ENCODE measurements around the gene GPR157. TPM values are rescaled to one million over a fixed set of nuclear protein-coding genes. Genes with fewer than 3 reads are reported as not detected.

Gene GPR157
- total RNA-seq, 1 donor from 2014 or later: 12.2 TPM

DNA sequence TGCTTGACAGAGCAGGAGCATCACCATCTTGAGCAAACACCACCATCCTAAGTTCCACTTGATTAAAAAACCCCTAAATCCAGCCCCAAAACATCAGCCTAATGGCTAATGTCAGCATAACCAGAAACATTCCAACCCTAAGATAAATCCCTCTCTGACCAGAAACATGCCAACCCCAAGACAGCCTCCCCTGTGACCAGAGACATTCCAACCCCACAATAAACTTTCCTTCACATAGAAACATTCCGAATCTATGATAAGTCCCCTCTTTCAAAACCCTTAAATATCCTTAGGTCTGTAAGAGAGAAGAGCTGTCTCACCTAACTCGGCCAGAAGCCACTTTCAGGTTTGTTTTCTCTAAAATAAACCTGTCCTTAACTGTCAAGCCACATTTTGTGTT, 42.1 kb downstream of the GPR157 start:
- DNase-seq (ENCODE audit: low spot score): no peak

DNA sequence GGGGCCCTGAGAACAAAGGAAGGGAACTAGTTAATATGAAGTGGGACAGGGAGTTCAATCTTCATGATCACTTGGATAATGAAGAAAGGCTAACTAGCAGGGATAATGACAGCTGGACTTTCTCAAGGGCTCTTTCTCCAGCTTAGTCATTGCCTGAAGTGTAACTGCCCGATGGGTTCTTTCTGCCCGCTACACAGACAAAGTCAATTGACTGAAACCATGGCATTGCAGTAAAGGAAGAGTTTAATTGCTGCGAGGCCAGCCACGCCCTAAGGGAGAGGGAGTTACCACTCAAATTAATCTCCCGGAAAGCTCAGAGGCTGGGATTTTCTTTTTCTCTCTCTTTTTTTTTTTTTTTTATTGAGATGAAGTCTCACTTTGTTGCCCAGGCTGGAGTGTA, 42.9 kb downstream of the GPR157 start:
- no peak for DNase-seq (ENCODE audit: low spot score)

- DNase-seq (ENCODE audit: low spot score): no peak
Measured at GRCh38 chr1:9085306-9085940, 43.5 kb downstream of the GPR157 start.

DNA sequence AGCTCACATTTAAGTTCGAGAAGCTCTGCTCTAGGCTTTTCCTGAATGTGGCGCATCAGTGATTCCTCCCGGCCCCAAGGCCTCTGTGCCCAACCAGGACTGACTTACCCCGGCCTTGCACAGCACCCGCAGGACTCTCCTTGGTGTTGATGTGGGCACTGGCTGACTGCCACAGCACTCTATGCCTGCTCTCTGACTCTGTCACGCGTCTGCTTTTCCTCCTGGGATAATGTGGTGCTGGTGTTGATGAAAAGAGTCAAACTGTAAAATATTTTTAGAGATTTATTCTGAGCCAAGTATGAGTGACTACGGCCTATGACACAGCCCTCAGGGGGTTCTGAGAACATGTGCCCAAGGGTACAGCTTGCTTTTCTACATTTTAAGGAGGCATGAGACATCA, 44.0 kb downstream of the GPR157 start:
- no peak for DNase-seq (ENCODE audit: low spot score)

DNA sequence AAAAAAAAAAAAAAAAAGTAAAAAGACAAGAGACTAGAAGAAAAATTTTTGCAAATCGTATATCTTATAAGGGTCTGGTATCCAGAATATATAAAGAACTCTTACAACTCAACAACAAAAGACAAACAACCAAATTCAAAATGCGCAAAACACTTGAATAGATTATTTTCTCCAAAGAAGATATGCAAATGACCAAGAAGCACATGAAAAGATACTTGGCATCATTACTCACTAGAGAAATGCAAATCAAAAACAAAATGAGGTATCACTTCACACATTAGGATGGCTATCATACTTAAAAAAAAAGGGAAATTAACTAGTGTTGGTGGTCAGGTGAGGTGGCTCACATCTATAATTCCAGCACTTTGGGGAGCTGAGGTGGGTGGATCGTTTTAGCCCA, 47.4 kb downstream of the GPR157 start:
- DNase-seq (ENCODE audit: low spot score): no peak

DNA sequence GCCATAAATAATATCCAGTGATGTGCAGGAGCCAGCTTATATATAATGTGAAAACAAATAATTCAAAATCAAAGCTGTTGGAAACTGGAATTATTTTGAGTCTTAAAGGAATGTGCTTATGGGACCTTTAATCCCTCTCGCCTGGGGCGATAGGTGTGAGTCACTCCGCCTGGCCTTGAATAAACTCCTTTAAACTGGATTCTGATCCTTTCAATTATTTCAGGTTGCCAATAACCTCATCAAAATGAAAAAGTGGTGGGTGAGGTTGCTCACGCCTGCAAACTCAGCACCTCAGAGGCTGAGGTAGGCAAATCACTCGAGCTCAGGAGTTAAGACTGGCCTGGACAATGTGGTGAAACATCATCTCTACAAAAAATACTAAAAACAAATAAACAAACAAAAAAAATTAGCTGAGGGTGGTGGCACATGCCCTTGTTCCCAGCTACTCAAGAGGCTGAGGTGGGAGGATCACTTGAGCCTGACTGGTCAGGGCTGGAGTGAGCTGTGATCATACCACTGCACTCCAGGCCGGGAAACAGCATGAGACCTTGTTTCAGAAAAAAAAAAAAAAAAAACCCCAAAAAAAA, 48.1 kb downstream of the GPR157 start:
- DNase-seq (ENCODE audit: low spot score): no peak

DNA sequence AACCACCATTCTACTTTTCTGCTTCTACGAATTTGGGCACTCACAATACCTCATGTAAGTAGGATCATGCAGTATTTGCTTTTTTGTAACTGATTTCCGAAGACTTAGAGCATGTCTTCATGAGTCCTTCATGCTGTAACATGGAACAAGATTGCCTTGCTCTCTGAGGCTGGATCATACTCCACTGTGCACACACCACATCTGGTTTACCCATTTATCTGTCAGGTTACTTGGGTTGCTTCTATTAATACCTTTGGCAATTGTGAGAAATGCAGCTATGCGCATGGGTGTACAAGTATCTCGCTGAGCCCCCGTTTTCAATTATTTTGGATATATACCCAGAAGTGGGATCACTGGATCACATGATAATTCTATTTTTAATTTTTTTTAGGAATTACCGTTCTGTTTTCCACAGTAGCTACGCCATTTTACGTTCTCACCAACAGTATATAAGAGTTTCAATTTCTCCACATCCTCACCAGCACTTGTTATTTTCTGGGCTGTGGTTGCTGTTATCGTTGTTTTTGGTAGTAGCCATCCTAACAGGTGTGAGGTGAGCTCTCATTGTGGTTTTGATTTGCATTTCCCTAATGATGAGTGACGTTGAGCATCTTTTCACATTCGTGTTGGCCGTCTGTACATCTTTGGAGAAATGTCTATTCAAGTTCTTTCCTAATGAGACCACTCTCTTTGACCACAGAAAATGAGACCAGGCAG, 48.8 kb downstream of the GPR157 start:
- DNase-seq (ENCODE audit: low spot score): no peak

GRCh38 chr1:9078752-9079500, 50.0 kb downstream of the GPR157 start:
- DNase-seq (ENCODE audit: low spot score): no peak

DNA sequence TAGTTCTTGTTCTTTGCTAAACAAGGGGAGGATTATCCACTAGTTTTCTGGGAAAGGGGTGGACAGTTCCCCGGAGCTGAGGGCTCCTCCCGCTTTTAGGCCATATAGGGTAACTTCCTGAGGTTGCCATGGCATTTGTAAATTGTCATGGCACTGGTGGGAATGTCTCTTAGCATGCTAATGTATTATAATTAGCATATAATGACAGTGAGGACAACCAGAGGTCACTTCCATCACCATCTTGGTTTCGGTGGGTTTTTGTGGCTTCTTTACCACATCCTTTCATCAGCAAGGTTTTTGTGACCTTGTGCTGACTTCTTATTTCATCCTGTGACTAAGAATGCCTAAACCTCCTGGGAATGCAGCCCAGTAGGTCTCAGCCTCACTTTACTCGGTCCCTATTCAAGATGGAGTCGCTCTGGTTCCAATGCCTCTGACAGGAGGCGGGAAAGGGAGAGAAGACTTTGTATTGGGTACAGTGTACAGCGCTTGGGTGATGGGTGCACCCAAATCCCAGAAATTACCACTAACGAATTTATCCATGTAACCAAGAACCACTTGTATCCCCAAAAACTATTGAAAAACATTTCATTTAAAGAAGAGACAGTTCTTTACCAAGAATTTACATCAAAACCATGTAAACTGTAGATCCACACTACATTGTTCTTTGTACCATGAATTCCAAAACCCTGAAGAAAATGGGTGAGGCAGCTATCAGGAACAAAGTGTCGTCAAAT, 50.7 kb downstream of the GPR157 start:
- DNase-seq (ENCODE audit: low spot score): no peak

DNA sequence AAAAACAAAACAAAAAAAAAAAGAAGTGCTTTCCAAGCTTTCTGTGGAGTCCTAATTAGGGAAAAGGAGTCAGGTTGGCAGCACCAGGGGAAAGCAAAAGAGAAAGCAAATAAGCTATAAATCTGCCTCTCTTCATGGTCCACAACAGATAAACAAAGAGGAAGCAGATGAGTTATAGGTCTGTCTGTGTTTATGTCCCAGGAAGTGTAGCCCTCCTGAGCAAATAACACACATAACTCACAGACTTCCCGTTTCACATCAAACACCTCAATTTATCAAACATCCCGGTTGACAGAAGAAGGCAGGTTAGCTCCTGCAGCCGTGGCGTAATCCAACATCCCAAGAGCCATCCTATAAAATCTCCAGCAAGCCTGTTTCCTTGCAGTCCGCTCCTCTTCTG, 53.9 kb downstream of the GPR157 start:
- no peak for DNase-seq (ENCODE audit: low spot score)

DNA sequence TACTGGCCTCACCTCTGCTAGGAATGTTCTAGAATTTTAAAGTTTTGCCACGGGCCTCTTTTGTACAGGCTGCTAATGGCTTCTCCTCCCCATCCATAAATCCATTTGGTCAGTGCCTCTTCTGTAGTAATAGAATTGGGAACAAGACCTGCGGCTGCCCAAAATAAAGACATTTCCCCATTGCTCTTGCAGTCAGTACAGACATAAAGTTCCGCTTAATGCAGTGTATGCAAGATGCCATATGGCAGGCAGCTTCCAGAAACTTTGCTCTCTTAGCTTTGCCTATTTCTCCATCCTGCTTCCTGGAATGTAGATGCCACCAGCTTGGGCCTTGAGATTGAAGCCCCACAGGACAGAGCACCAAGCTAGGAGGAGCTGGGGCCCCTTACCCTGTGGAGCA, 55.8 kb downstream of the GPR157 start:
- DNase-seq (ENCODE audit: low spot score): no peak

GRCh38 chr1:9071554-9072235, 57.2 kb downstream of the GPR157 start:
- no peak for DNase-seq (ENCODE audit: low spot score)

DNA sequence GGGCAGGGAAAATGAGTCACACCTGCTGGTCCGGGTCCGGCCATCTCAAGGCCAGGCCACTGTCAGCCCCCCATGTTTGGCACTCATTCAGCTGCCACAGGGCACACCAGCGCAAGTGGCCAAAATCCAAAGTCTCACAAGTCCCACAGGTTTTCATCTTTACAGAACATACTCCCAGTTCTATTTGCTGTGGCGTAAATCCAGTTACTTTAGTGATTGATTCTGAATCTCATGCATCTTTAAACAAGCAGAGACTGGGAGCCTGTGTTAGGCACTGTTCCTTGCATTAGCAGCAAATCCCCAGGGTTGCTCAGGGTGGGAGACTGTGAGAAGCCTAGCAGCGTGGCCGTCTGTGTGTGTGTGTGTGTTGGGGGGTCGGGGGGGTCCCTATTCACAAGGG, 58.4 kb downstream of the GPR157 start:
- DNase-seq (ENCODE audit: low spot score): no peak

DNA sequence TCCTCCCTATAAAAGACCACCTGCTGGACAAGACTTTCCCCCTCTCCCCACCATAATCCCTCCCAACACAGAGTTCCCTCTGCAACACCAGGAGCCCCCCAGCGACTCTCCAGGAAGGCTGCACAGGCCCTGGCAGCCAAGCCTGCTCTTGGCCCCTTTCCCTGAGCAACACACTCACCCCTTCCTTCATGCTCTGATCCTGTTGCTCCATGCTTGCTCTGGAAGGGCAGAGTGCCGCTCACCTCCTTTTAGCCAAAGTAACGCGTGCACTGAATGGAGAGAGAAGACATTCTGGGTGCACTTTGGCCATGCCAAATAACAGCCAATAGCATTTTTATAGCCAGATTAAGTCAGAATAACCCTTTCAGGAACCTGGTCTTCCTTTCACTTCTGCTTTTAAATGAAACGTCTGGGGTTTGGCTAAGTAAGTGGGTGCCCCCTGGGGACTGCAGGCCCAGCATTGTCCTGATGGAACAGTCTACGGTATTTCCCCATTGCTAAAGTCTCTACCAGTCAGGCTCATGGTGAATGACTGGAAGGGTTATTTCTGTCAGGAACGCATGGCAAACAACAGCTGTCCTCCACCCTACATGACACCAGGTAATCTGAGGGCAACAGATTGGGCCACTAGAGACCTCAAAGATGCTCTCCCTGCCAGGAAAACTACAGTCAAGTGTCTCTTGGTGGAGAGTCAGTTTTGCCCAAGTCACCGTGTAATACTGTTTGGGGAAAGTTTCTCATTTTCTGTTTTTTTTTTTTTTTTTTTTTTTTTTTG, 59.4 kb downstream of the GPR157 start, which contains the start of gene SLC2A5:
TSS of gene SLC2A5 (minus strand) at position 310 of the 775 bp plus-strand sequence. CDS start at position 211, 99 bp downstream.
- DNase-seq (ENCODE audit: low spot score): no peak

- DNase-seq (ENCODE audit: low spot score): no peak
Measured at GRCh38 chr1:9068981-9069325, 59.9 kb downstream of the GPR157 start.

DNA sequence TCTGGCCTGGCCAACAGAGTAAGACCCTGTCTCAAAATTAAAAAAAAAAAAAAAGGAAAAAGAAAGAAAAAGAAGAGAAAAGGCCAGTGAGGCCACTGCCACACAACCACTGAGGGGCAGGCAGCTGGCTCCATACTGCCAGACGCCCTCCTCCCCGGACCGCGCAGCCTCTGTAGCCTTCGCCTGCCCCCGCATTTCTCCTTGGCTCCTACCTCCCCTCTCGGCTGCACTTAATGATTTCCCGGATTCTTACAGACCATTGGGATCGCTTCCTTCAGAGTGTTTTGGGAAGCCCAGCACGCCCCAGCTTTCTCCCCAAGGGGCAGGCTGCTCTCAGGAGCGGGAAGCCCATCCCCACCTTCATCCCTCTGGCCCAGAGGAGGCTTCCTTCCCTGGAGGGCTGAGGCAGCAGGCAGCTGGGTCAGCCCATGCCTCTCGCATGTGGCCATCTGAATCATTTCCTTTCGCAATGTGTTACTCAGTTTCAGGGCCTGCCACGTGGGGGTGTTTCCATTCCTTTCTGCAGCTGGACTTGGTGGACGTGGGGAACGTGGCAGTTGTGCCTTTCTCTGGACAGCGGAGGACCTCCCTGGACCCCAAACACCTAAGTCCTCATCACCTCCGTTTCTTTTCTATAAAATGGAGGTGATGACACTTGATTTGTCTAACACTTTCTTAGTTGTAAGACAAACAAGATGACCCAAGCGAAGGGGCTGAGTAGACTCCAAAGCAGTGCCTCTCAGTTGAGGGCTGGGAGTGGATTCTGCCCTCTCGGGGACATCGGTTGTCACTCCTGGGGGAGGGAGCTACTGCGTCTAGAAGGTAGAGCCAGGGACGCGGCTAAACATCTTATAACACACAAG, 61.7 kb downstream of the GPR157 start:
- no peak for DNase-seq (ENCODE audit: low spot score)

GRCh38 chr1:9065213-9065751, 63.6 kb downstream of the GPR157 start:
- DNase-seq (ENCODE audit: low spot score): no peak

DNA sequence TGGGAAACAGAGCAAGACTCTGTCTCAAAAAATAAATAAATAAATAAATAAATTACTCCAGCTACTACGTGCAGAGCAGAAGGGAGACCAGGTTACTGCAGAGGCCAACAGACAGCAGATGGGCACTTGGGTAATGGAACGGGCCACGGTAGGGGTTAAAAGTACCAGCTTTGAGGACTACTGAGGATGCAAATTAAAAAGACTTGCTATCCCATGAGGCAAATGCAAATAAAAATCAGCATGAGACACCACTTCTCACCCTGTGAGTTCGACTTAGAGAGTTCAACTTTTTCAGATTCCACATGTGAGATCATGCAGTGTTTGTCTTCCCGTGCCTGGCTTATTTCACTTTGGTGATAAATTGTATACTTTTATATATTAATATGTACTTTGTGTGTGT, 66.1 kb downstream of the GPR157 start:
- no peak for DNase-seq (ENCODE audit: low spot score)

- no peak for DNase-seq (ENCODE audit: low spot score)
Measured at GRCh38 chr1:9062021-9062471, 66.9 kb downstream of the GPR157 start.

All from ureter (tissue), 1 donor.